Effector CD8-positive, alpha-beta T cell (primary cell): Measurements from ENCODE around the gene DHX58.

Source experiments
- DNase-seq: peaks from one replicate; lab custom pipeline; 2025; lab: John Stamatoyannopoulos, UW

Gene DHX58

GRCh38 chr17:42087736-42088705 lies 24.5 kb downstream of the DHX58 start:
- DNase-seq, result no peak

- no peak for DNase-seq
These were observed 25.3 kb downstream of the DHX58 start for GRCh38 chr17:42087042-42087701.

GRCh38 chr17:42081516-42082129 lies 30.9 kb downstream of the DHX58 start:
- no peak for DNase-seq

GRCh38 chr17:42079541-42079940 lies 33.0 kb downstream of the DHX58 start:
- DNase-seq, result no peak

DNA sequence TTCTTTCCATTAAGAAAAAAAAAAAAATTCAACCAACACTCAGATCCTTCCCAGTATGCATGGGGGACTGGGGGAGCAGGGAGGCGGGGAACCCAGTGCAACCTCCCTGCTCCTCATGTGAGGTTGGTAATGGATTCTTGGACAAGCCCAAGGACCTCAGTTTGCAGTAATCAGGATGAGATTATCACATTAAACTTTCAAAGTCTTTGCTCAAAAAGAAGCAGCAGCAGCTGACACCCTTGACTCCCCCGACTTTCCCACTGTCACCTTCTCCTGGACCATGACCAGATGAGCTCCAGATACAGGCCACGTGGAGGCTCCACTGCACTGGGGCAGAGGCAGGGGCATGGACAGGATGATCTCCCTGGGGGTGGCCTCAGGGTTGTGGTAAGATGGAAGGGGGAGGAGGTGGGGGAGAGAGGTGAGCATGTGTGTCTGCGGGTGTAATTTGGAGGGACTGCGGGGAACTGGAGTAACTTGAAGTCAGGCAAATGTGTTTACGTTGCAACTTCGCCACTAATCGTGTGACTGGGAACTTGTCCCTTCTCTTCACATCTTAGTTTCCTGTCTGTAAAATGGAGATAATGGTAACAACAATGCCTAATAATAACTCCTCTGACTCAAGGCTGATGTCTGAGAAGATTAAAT lies 34.0 kb downstream of the DHX58 start:
- DNase-seq, result no peak

DNA sequence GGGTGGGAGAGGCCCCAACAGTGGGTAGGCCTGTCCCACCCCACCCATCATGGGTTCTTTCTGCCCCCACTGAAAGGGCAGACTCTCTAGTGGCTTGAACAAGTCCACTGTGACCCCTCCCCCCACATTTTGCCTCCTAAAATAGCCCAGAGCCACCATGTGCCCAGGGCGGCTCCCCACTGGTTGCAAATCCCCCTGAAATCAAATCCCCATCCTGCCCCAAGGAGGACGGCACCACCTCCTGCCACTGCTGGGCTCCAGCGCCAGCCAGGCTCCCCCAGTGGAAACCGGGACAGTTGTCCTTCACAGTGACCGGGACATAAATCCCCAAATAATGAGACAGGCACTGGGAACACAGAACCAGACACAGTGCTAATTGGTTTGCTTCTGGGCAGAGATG lies 34.8 kb downstream of the DHX58 start:
- DNase-seq, result no peak

GRCh38 chr17:42076797-42077559 lies 35.5 kb downstream of the DHX58 start:
- no peak for DNase-seq

GRCh38 chr17:42075789-42076188 lies 36.7 kb downstream of the DHX58 start:
- DNase-seq, result no peak

- DNase-seq, result no peak
These were observed 40.0 kb downstream of the DHX58 start for GRCh38 chr17:42072323-42073187.

GRCh38 chr17:42071810-42072209 lies 40.7 kb downstream of the DHX58 start:
- no peak for DNase-seq

GRCh38 chr17:42068979-42069378 lies 43.5 kb downstream of the DHX58 start:
- DNase-seq, result no peak

- peak; percentile 59 for DNase-seq
These were observed 45.0 kb downstream of the DHX58 start for GRCh38 chr17:42067371-42068091.

GRCh38 chr17:42065201-42065600 lies 47.3 kb downstream of the DHX58 start:
- DNase-seq, result no peak

DNA sequence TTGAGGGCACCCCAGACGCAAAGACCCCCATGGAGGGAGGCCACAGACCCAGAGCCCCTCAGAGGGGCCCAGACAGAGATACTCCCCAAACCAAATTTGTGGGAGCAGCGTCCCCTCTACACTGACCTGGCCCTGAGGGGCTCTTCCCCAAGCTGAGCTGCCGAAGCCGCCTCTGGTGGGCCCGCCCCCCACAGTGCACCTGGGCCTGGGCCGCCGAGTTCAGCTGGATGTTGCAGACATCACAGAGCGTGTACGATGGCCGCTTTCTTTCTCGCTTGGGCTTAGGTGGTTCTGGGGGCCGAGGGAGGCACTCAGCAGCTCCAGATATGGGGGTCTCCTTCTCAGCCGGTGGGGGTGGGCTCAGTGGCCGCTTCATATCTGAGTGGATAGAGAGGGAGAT lies 49.8 kb downstream of the DHX58 start:
- DNase-seq, result no peak

DNA sequence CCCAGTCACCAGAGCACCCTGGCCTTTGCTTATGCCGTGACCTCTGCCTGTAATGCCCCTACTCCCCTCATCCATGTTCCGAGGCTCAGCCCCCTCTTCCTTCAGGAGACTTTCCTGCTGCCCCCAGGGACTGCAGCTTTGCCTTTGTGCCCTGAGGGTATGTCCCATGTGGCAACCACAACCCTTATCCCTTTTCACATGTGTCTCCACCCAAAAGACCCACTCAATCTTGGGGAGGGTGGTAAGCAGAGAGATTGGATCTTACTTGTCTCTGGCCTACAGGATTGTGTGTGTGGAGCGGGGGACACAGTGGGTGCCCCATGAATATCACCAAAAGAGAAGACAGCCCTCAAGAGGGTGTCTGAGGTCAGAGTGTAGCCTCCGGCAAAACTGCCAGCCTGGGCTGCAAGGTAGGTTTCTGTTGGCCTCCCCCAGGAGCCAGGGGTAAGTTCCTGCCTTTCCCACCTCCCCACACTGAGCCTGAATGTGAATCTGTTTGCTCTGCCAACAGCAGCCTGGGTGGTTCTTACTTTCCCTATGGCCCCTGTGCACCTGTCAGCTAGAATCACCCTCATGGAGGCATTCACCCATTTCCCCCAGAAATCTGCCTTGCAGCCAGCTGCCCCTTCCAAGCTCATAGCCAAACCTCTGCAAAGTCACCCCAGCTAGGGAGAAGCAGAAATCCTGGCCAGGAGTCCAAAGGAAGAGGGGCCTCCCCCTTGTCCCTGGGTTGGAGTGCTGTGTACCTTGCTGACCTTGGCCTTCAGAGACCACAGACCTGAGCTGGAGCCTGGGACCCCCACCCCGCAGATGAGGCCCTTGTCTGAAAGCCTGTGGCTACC lies 50.6 kb downstream of the DHX58 start:
- no peak for DNase-seq

DNA sequence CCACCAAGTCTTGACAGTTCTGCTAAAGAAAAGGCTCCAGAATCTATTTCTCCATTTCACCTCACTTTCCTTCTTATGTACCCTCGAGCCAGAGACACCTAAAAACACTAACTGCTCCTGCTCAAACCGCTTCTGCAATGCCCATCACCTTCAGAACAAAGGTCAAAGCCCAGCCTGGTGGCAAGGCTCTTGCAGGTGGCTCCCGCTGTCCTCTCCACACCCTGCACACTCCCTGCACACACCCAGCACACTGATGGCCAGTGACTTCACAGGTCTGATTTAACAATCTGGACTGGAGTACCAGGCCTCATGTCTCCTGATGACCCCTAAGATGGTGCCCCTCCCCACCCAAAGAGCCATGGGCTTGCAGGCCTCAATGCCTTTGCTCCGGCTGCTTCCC lies 52.3 kb downstream of the DHX58 start:
- no peak for DNase-seq

GRCh38 chr17:42059815-42060214 lies 52.7 kb downstream of the DHX58 start:
- no peak for DNase-seq

- DNase-seq, result no peak
These were observed 54.5 kb downstream of the DHX58 start for GRCh38 chr17:42058063-42058462.

GRCh38 chr17:42056635-42057034 lies 55.9 kb downstream of the DHX58 start:
- no peak for DNase-seq
